HAP-1 (cell line): ENCODE results near the gene FAM169A.
"Not testable (repeated sequence)": the region's sequence is repeated elsewhere in the genome, so short reads cannot be mapped to it uniquely, and the experiment has no call there.

ENCODE experiments used
- DNase-seq, 2 experiments: peaks; one replicate each; pipeline ENCODE4 v3.0.0-alpha.2; 2016 to 2020; ENCODE audit warnings: low spot score in 2 of 2
- H3K27me3 ChIP-seq: fragments of 250-450 bp; sonication (Bioruptor Pico); 2 replicates; pipeline ENCODE4 v1.5.1; 2020; ENCODE audit warnings: low read depth, mild to moderate bottlenecking, moderate library complexity
- H3K36me3 ChIP-seq: fragments of 250-450 bp; sonication (Bioruptor Pico); replicated peaks from 2 replicates; pipeline ENCODE4 v1.5.1; 2020; ENCODE audit warnings: mild to moderate bottlenecking
- H3K4me1 ChIP-seq: fragments of 250-450 bp; sonication (Bioruptor Pico); 2 replicates; pipeline ENCODE4 v1.5.1; 2020; ENCODE audit warnings: mild to moderate bottlenecking
- H3K4me3 ChIP-seq: fragments of 250-450 bp; sonication (Bioruptor Pico); 2 replicates; pipeline ENCODE4 v1.5.1; 2020; ENCODE audit warnings: mild to moderate bottlenecking, moderate library complexity
- H3K9me3 ChIP-seq: fragments of 250-450 bp; sonication (Bioruptor Pico); 2 replicates; pipeline ENCODE4 v1.5.1; 2020; ENCODE audit warnings: mild to moderate bottlenecking, moderate library complexity
- in situ Hi-C: fragments of 300-500 bp; cut with MboI; formaldehyde crosslinking; loops from 3 replicates; pipeline ENCODE4 v1.14.3; 2020; ENCODE audit warnings: low sequenced_read_pairs, inconsistent platforms, mixed read lengths

FAM169A gene

DNA sequence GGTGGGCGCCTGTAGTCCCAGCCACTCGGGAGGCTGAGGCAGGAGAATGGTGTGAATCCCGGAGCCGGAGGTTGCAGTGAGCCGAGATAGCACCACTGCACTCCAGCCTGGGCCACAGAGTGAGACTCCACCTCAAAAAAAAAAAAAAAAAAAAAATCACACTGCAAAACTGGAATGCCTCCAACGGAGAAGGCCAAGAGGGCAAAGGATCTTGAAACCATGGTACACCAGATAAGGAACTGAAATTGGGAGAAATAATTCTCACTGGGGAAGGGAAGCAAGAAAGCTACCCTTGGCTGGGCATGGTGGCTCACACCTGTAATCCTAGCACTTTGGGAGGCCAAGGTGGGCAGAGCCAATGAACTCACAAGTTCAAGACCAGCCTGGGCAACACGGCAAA lies 9.2 kb downstream of the FAM169A start:
- H3K9me3 ChIP-seq, H3K27me3 ChIP-seq, H3K4me1 ChIP-seq, H3K4me3 ChIP-seq, in situ Hi-C loops, DNase-seq, H3K36me3 ChIP-seq: not testable (repeated sequence)

DNA sequence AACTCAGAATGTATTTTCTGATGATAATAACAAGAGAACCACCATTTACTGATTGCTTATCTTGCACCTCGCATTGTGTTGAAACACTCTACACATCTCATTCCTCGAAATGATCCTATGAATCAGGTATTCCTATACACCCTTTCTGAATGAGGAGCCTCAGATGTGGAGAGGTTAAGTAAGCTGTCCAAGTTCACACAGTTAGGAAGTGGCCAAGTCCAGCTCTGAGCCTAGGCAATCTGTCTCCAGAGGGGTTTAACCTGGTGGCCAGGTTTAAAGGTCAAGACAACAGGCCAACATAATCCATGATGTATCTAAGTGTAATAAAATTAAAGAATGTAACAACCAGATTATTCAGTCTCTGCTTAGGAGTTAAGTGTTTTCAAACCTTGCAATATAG lies 12.9 kb downstream of the FAM169A start:
- Histone ChIP-seq H3K9me3 (no peaks in the 10 kb centered on the region), H3K36me3 (no peaks in the 10 kb centered on the region), H3K4me1 (peaks cover 22% of the 10 kb centered on the region), H3K4me3 (no peak overlapping the region), H3K27me3 (no peaks in the 10 kb centered on the region)
- in situ Hi-C loops: no loop called here
- DNase-seq: no peak

DNA sequence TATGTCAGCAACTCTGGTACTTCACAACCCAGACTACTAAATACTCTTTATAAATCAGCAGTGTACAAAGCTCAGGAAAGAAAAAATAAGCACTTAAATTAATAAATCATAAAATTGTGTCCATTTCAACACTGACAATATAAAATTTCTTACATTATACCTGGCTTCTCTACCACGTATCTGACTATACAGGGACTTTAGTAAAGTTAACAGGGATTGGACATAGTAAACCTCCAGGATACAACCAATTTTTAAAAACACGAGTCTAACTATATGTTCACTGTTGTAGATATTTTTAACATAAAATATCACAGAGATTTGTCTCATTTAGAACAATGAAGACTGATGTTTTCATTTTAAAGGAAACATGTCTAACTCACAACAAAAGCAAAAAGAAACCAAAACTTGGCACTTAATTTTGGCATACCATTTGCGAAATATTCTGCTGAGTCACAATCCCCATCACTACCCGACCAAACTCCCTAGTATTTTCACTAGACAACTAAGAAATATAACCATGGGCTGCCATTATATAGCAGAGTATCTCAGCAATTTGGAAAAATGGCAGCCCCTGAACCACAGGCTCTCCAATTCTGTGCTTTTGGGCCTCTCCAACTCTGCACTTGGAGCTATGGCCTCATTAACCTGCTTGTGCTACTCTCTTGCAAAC lies 14.4 kb downstream of the FAM169A start:
- in situ Hi-C loops: no loop called here
- peaks cover 29% of the 10 kb centered on the region for H3K4me1 ChIP-seq
- H3K4me3 ChIP-seq: no peak overlapping the region
- no peaks in the 10 kb centered on the region for H3K9me3 ChIP-seq
- no peaks in the 10 kb centered on the region for H3K36me3 ChIP-seq
- DNase-seq: no peak
- no peaks in the 10 kb centered on the region for H3K27me3 ChIP-seq

DNA sequence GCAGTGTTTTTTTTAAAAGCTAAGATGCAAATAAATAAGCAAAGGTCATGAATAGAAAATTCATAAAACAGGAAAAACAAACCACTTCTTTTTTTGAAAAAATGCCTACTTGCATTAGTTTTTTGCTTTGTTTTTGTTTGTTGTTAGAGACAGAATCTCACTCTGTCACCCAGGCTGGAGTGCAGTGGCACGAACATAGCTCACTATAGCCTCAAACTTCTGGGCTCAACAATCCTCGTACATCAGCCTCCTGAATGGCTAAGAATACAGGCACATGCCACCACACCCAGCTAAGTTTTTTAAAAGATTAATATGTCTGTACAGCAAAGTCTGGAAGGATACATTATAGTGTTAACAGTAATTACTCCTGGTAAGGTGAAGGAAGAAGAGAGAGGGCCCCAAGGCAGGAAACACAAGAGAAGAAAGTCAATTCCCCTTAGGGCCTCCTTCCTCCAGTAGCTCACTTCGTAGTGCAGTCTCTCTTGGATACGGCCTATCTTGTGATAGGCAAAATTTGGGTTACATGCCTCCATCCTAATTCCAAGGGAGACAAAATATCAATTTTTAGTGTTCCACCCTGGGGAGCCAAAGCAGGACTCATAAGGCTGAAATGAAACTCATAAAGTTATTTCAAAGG lies 15.3 kb downstream of the FAM169A start:
- no peak overlapping the region for H3K4me3 ChIP-seq
- no peaks in the 10 kb centered on the region for H3K9me3 ChIP-seq
- in situ Hi-C loops: no loop called here
- H3K36me3 ChIP-seq: no peaks in the 10 kb centered on the region
- H3K27me3 ChIP-seq: no peaks in the 10 kb centered on the region
- DNase-seq: no peak
- H3K4me1 ChIP-seq: peaks cover 32% of the 10 kb centered on the region

DNA sequence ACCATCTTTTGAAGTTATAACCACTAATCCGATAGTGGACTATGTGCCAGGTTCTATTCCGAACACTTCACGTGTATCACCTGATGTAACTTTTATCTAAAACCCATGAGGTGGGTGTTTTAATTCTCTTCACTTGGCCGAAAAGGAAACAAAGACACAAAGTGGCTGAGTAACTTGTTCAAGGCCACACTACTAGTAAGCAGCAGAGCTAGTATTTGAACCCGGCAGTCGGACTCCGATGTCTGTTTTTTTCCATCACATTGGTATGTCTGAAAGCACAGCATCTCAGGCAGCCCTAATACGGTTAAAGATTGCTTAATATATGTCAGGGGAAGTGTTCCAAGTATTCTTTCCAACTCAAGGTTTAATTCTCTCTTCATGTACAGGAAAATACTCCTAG lies 16.2 kb downstream of the FAM169A start:
- Histone ChIP-seq H3K4me1 (peaks cover 32% of the 10 kb centered on the region), H3K36me3 (no peaks in the 10 kb centered on the region), H3K27me3 (no peaks in the 10 kb centered on the region), H3K4me3 (no peak overlapping the region), H3K9me3 (no peaks in the 10 kb centered on the region)
- no peak for DNase-seq
- in situ Hi-C loops: no loop called here

DNA sequence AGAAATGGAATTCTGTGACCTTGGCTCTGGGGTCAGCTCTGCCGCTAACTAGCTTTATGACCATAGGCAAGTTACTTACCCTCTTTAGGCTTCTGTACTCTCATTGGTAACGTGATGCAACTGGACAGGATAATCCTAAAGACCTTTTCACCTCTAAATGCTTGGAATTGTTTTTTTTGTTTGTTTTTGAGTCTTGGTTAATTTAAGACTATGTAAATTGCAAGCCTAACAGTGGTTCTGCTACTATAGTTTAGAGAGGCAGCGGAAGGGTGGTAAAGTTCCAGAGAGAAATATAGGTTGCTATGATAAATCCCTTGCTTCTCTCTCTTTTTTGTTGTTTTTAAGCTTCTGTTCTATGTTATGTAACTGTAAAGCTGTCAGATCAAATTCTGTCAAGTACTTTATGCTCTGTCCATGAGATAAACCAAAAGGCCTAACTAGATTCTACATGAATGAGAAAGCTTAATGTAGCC lies 17.6 kb downstream of the FAM169A start:
- peaks cover 32% of the 10 kb centered on the region for H3K4me1 ChIP-seq

DNA sequence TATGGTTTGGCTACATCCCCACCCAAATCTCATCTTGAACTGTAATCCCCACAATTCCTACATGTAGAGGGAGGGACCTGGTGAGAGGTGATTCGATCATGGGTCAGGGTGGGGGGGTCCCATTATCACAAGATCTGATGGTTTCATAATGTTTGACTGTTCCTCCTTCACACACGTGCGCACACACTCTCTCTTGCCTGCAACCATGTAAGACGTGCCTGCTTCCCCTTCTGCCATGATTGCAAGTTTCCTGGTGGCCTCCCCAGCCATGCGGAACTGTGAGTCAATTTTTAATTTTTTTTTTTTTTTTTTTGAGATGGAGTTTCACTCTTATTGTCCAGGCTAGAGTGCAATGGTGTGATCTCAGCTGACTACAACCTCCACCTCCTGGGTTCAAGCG lies 27.0 kb downstream of the FAM169A start:
- peaks cover 14% of the 10 kb centered on the region for H3K36me3 ChIP-seq
- in situ Hi-C loops: no loop called here
- H3K4me1 ChIP-seq: no peaks in the 10 kb centered on the region; the same call in 1 of the 2 replicates
- DNase-seq: no peak
- H3K4me3 ChIP-seq: no peak overlapping the region
- H3K27me3 ChIP-seq: no peaks in the 10 kb centered on the region
- no peaks in the 10 kb centered on the region for H3K9me3 ChIP-seq

More for the DNA sequence above, 17.6 kb downstream of the FAM169A start:
- H3K27me3 ChIP-seq: no peaks in the 10 kb centered on the region
- no peak overlapping the region for H3K4me3 ChIP-seq
- in situ Hi-C loops: no loop called here
- no peaks in the 10 kb centered on the region for H3K9me3 ChIP-seq
- DNase-seq: peak; percentile 29 to 81
- H3K36me3 ChIP-seq: no peaks in the 10 kb centered on the region

DNA sequence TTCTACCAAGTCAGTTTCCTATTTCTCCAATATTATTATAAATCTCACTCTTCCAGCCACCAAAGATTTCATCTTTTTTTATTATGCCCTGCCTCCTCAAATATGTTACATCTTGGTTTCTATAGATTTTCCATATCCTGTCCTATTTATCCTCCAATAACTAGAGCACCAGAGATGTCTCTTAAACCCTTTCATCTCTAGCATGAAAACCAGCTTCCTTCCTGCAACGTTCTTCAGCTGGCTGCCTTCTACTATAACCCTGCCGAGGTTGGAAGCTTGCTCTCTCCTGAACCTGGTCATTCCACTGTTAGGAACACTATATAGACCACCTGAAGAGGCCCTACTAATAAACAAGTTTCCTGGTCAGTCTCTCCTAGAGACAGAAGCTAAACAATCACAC lies 27.9 kb downstream of the FAM169A start:
- Histone ChIP-seq H3K27me3 (no peaks in the 10 kb centered on the region), H3K4me3 (no peak overlapping the region), H3K9me3 (no peaks in the 10 kb centered on the region), H3K36me3 (peaks cover 19% of the 10 kb centered on the region), H3K4me1 (no peaks in the 10 kb centered on the region; the same call in 1 of the 2 replicates)
- no peak for DNase-seq
- in situ Hi-C loops: no loop called here

DNA sequence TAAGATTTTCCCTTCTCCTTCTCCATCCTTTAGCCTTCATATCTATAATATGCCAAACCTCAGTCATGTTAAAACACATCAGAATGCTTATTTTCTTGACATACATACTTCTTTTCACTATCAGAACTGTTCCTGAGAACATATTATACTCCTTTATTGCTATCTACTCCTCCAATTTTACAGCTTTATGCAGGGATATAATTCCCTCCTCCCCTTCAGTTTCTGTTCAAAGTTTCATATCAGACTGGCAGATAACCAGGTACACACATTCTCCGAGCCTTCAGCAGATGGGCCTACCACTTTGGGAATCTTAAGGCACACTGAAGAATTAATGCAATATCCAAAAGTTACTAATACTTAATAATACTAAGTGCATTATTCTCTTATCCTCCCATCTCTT lies 29.1 kb downstream of the FAM169A start:
- DNase-seq: no peak
- in situ Hi-C loops: no loop called here
- Histone ChIP-seq H3K36me3 (peaks cover 19% of the 10 kb centered on the region), H3K27me3 (no peaks in the 10 kb centered on the region), H3K4me1 (no peaks in the 10 kb centered on the region; the same call in 1 of the 2 replicates), H3K4me3 (no peak overlapping the region), H3K9me3 (no peaks in the 10 kb centered on the region)

DNA sequence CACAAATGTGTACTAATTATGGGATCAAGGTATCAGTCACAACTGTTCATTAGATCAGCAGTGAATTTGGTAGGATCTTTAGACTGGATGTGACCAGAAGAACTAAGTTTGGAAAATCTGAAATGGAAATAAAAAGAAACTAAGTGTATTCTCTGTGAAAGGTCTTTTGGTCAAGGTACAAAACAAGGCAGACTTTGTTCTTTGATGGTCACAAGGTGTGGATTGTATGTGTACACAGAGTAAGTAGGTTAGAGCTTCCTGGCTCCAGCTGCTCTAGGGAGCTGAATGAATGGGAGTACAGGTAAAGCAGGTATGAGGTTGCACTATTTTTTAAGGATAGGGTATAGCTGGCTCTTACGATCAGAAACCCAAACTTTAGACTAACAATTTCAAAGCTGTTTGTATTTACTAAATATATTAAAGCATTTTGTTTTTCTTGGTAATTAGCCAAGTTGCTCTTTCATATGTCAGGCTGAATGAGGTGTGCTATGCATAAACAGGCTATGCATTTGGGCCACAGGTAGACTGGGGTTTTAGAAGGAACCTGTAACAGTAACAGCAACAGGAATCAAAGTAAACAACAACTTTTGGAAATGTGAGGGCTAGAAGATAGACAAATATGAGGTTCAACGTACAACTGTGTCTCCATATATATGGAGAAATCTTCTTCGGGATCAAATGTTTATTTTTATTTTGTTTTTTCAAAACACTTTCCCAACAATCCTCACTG lies 32.5 kb downstream of the FAM169A start:
- no peaks in the 10 kb centered on the region for H3K9me3 ChIP-seq
- peaks cover 18% of the 10 kb centered on the region for H3K36me3 ChIP-seq
- no peaks in the 10 kb centered on the region for H3K27me3 ChIP-seq

DNA sequence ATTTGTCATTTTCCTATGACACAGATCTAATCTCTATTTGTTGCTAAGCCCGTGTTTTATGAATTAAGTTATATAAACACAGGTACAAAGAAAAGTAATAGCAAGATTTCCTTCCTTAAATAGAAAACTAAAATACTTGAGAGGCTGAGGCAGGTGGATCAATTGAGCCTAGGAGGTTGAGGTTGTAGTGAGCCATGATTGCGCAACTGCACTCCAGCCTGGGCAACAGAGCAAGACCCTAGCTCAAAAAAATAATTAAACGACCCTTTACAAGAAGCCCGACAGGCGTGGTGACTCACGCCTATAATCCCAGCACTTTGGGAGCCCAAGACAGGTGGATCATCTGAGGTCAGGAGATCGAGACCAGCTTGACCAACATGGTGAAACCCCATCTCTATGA lies 36.8 kb downstream of the FAM169A start:
- DNase-seq: no peak
- in situ Hi-C loops: no loop called here
- no peak overlapping the region for H3K4me3 ChIP-seq
- no peaks in the 10 kb centered on the region for H3K27me3 ChIP-seq
- no peaks in the 10 kb centered on the region for H3K9me3 ChIP-seq
- H3K4me1 ChIP-seq: no peaks in the 10 kb centered on the region; the same call in 1 of the 2 replicates
- H3K36me3 ChIP-seq: peaks cover 6% of the 10 kb centered on the region; the same call in 1 of the 2 replicates

More for the DNA sequence above, 32.5 kb downstream of the FAM169A start:
- no peak for DNase-seq
- Histone ChIP-seq H3K4me1 (no peaks in the 10 kb centered on the region; the same call in 1 of the 2 replicates), H3K4me3 (no peak overlapping the region)
- in situ Hi-C loops: no loop called here

DNA sequence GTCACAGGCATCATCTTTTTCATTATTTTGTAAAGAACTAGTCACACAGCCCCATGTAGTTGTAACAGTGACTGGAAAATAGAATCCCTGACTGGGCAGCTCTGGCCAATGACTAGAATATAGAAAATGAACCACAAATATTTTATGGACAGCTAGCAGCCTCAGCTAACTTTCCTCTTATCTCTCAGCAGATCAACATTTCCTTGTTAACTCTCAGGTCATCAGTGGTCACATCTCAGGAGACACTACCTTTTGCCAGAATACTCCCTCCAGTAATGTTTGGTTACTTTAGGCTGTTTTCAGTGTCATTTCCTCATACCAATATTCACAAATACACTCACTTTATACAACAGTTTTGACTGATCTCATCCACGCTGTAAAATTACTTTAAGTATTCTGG lies 43.9 kb downstream of the FAM169A start:
- Histone ChIP-seq H3K9me3 (no peaks in the 10 kb centered on the region), H3K27me3 (0 out of 2 replicates have a peak, but pooled peaks cover 7% of the 10 kb centered on the region), H3K36me3 (no peaks in the 10 kb centered on the region), H3K4me3 (no peak overlapping the region), H3K4me1 (peaks cover 3% of the 10 kb centered on the region)
- DNase-seq: no peak
- in situ Hi-C loops: no loop called here

DNA sequence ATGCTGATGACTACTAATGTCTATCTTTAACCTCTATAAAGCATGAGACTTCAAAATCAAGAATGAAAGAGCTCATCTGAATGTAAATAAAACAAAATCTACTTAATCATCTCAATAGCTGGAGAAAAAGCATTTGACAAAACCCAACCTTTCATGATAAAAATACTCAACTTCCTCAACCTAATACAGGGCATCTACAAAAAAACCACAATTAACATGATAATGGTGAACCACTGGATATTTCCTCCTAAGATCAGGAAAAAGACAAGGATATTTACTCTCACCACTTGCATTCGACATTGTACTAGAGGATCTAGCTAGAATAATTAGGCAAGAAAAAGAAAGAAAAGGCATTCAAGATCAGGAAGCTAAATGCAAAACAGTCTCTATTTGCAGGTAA lies 49.3 kb downstream of the FAM169A start:
- Histone ChIP-seq H3K9me3 (no peaks in the 10 kb centered on the region), H3K36me3 (0 out of 2 replicates have a peak, but pooled peaks cover 2% of the 10 kb centered on the region), H3K4me3 (no peak overlapping the region), H3K27me3 (0 out of 2 replicates have a peak, but pooled peaks cover 7% of the 10 kb centered on the region), H3K4me1 (peaks cover 13% of the 10 kb centered on the region)
- in situ Hi-C loops: no loop called here
- peak in 1 of 2 experiments; percentile 90 for DNase-seq

DNA sequence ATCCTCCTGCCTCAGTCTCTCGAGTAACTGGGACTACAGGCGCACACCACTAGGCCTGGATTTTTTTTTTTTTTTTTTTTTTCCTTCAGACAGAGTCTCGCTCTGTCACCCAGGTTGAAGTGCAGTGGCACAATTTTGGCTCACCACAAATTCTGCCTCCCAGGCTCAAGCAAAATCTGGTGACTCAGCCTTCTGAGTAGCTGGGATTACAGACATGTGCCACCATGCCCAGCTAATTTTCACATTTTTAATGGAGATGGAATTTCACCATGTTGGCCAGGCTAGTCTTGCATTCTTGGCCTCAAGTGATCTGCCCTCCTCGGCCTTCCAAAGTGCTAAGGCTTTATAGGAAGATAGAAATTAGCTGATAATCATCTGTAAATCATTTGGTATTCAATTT lies 55.3 kb downstream of the FAM169A start:
- no peak for DNase-seq
- Histone ChIP-seq H3K9me3 (no peaks in the 10 kb centered on the region), H3K36me3 (0 out of 2 replicates have a peak, but pooled peaks cover 2% of the 10 kb centered on the region), H3K27me3 (no peaks in the 10 kb centered on the region), H3K4me3 (no peak overlapping the region), H3K4me1 (no peaks in the 10 kb centered on the region; the same call in 1 of the 2 replicates)
- in situ Hi-C loops: no loop called here
